SK-N-SH treated with all-trans-retinoic acid at 6 μM for 48 hours (cell line): ENCODE results near the gene LILRB1.

Experiments used
- ATAC-seq: fragments of 200-7000 bp; cut with Tn5 transposase; 3 replicates; pipeline ENCODE4 v1.9.1; 2020; ENCODE audit warnings: mild to moderate bottlenecking, moderate library complexity
- ARNTL ChIP-seq: fragments of 450-650 bp; formaldehyde crosslinking; IDR thresholded peaks from 2 replicates; pipeline ENCODE4 v1.5.0; 2020; ENCODE audit warnings: low read depth, mild to moderate bottlenecking, moderate library complexity, borderline replicate concordance
- BACH2 ChIP-seq: fragments of 250-450 bp; sonication (Bioruptor Pico); IDR thresholded peaks from 2 replicates; pipeline ENCODE4 v1.9.0; 2021; ENCODE audit warnings: mild to moderate bottlenecking, borderline replicate concordance
- CREB5 ChIP-seq: fragments of 250-450 bp; sonication (Bioruptor Pico); IDR thresholded peaks from 2 replicates; pipeline ENCODE4 v1.5.1; 2020; ENCODE audit warnings: low read depth, mild to moderate bottlenecking, moderate library complexity
- CSDC2 ChIP-seq: fragments of 250-450 bp; sonication (Bioruptor Pico); IDR thresholded peaks from 2 replicates; pipeline ENCODE4 v1.5.0; 2020; ENCODE audit warnings: mild to moderate bottlenecking, moderate library complexity
- CSRNP3 ChIP-seq: fragments of 250-450 bp; sonication (Bioruptor Pico); IDR thresholded peaks from 2 replicates; pipeline ENCODE4 v1.5.1; 2021; ENCODE audit warnings: mild to moderate bottlenecking, moderate library complexity
- ESRRG ChIP-seq: fragments of 250-450 bp; sonication (Bioruptor Pico); IDR thresholded peaks from 2 replicates; pipeline ENCODE4 v1.6.1; 2021; ENCODE audit warnings: mild to moderate bottlenecking
- GLIS3 ChIP-seq: fragments of 250-450 bp; sonication (Bioruptor Pico); IDR thresholded peaks from 2 replicates; pipeline ENCODE4 v1.5.0; 2020; ENCODE audit warnings: mild to moderate bottlenecking, moderate library complexity
- ISL1 ChIP-seq: fragments of 250-450 bp; sonication (Bioruptor Pico); IDR thresholded peaks from 2 replicates; pipeline ENCODE4 v2.1.2; 2022; ENCODE audit warnings: mild to moderate bottlenecking, moderate library complexity
- OSR1 ChIP-seq: fragments of 250-450 bp; sonication (Bioruptor Pico); IDR thresholded peaks from 2 replicates; pipeline ENCODE4 v1.8.0; 2022; ENCODE audit warnings: moderate library complexity, mild to moderate bottlenecking, inconsistent platforms
- PATZ1 ChIP-seq: fragments of 250-450 bp; sonication (Bioruptor Pico); IDR thresholded peaks from 2 replicates; pipeline ENCODE4 v1.8.0; 2020; ENCODE audit warnings: mild to moderate bottlenecking, moderate library complexity, borderline replicate concordance
- POU6F1 ChIP-seq: fragments of 250-450 bp; sonication (Bioruptor Pico); IDR thresholded peaks from 2 replicates; pipeline ENCODE4 v1.8.0; 2021; ENCODE audit warnings: low read depth, mild to moderate bottlenecking, moderate library complexity, borderline replicate concordance
- PPARA ChIP-seq: fragments of 250-450 bp; sonication (Bioruptor Pico); IDR thresholded peaks from 2 replicates; pipeline ENCODE4 v1.5.0; 2020; ENCODE audit warnings: mild to moderate bottlenecking, borderline replicate concordance
- RARB ChIP-seq: fragments of 250-450 bp; sonication (Bioruptor Pico); IDR thresholded peaks from 2 replicates; pipeline ENCODE4 v1.8.0; 2021; ENCODE audit warnings: mild to moderate bottlenecking, moderate library complexity
- SNAI2 ChIP-seq: fragments of 250-450 bp; sonication (Bioruptor Pico); IDR thresholded peaks from 2 replicates; pipeline ENCODE4 v1.5.0; 2020; ENCODE audit warnings: mild to moderate bottlenecking, moderate library complexity
- TCF4 ChIP-seq: fragments of 250-450 bp; sonication (Bioruptor Pico); IDR thresholded peaks from 2 replicates; pipeline ENCODE4 v1.8.0; 2021; ENCODE audit warnings: mild to moderate bottlenecking, moderate library complexity, borderline replicate concordance
- TOX ChIP-seq: fragments of 250-450 bp; sonication (Bioruptor Pico); IDR thresholded peaks from 2 replicates; pipeline ENCODE4 v1.8.0; 2021; ENCODE audit warnings: mild to moderate bottlenecking, moderate library complexity, borderline replicate concordance
- TSHZ2 ChIP-seq: fragments of 250-450 bp; sonication (Bioruptor Pico); IDR thresholded peaks from 2 replicates; pipeline ENCODE4 v1.5.0; 2020; ENCODE audit warnings: mild to moderate bottlenecking, moderate library complexity
- ZC3H10 ChIP-seq: fragments of 250-450 bp; sonication (Bioruptor Pico); IDR thresholded peaks from 2 replicates; pipeline ENCODE4 v1.5.1; 2021; ENCODE audit warnings: mild to moderate bottlenecking, moderate library complexity
- ZFP3 ChIP-seq: fragments of 250-450 bp; sonication (Bioruptor Pico); IDR thresholded peaks from 2 replicates; pipeline ENCODE4 v1.5.0; 2020; ENCODE audit warnings: mild to moderate bottlenecking, moderate library complexity
- ZFP30 ChIP-seq: fragments of 450-650 bp; formaldehyde crosslinking; IDR thresholded peaks from 2 replicates; pipeline ENCODE4 v1.5.0; 2022; ENCODE audit warnings: mild to moderate bottlenecking, moderate library complexity
- ZNF565 ChIP-seq: fragments of 450-650 bp; formaldehyde crosslinking; conservative IDR thresholded peaks from 2 replicates; pipeline ENCODE4 v1.5.0; 2020; ENCODE audit warnings: low read depth, mild to moderate bottlenecking, moderate library complexity
- ZNF70 ChIP-seq: fragments of 450-650 bp; formaldehyde crosslinking; IDR thresholded peaks from 2 replicates; pipeline ENCODE4 v1.5.0; 2020; ENCODE audit warnings: mild to moderate bottlenecking, moderate library complexity
- ZNF8 ChIP-seq: fragments of 450-650 bp; formaldehyde crosslinking; IDR thresholded peaks from 2 replicates; pipeline ENCODE4 v1.5.0; 2020; ENCODE audit warnings: mild to moderate bottlenecking, moderate library complexity

The LILRB1 gene

GRCh38 chr19:54653181-54653809, 23.0 kb downstream of the LILRB1 start:
- peak; percentile 65; the same call in 2 of the 3 replicates for ATAC-seq
- TF ChIP-seq ISL1 = no peak
- TF ChIP-seq OSR1 (CRISPR knock-in tag) = no peak
- no peak for TF ChIP-seq BACH2 (CRISPR knock-in tag)
- TF ChIP-seq CSDC2 (CRISPR knock-in tag) = no peak
- TF ChIP-seq ZNF565 (CRISPR knock-in tag) = no peak
- no peak for TF ChIP-seq TCF4 (CRISPR knock-in tag)
- no peak for TF ChIP-seq ZFP3
- no peak for TF ChIP-seq PPARA (CRISPR knock-in tag)
- TF ChIP-seq SNAI2 (CRISPR knock-in tag) = no peak
- no peak for TF ChIP-seq ARNTL (CRISPR knock-in tag)
- TF ChIP-seq ZC3H10 (CRISPR knock-in tag) = no peak
- TF ChIP-seq RARB = no peak
- no peak for TF ChIP-seq CREB5 (CRISPR knock-in tag)
- no peak for TF ChIP-seq ZFP30 (CRISPR knock-in tag)
- no peak for TF ChIP-seq PATZ1
- TF ChIP-seq ZNF70 (CRISPR knock-in tag) = no peak
- no peak for TF ChIP-seq TSHZ2
- no peak for TF ChIP-seq TOX (CRISPR knock-in tag)

GRCh38 chr19:54654447-54655321, 24.4 kb downstream of the LILRB1 start:
- ATAC-seq = no peak
- TF ChIP-seq BACH2 (CRISPR knock-in tag) (no peak), ZC3H10 (CRISPR knock-in tag) (no peak), ZNF8 (CRISPR knock-in tag) (no peak), TOX (CRISPR knock-in tag) (no peak)

- ATAC-seq = no peak
- no peak for TF ChIP-seq CREB5 (CRISPR knock-in tag)
- TF ChIP-seq PPARA (CRISPR knock-in tag) = no peak
- TF ChIP-seq ARNTL (CRISPR knock-in tag) = no peak
- no peak for TF ChIP-seq CSRNP3 (CRISPR knock-in tag)
- TF ChIP-seq ZFP30 (CRISPR knock-in tag) = no peak
- no peak for TF ChIP-seq SNAI2 (CRISPR knock-in tag)
- TF ChIP-seq ZFP3 = no peak
- TF ChIP-seq GLIS3 (CRISPR knock-in tag) = no peak
- no peak for TF ChIP-seq ZNF70 (CRISPR knock-in tag)
- no peak for TF ChIP-seq ZNF8 (CRISPR knock-in tag)
- TF ChIP-seq PATZ1 = no peak
- TF ChIP-seq RARB = no peak
- TF ChIP-seq ISL1 = no peak
- TF ChIP-seq POU6F1 (CRISPR knock-in tag) = no peak
- TF ChIP-seq ZC3H10 (CRISPR knock-in tag) = no peak
- no peak for TF ChIP-seq TCF4 (CRISPR knock-in tag)
- TF ChIP-seq ESRRG (CRISPR knock-in tag) = no peak
Observed at GRCh38 chr19:54659300-54659699, 29.0 kb downstream of the LILRB1 start.
